GM03348 (cell line): ENCODE data around the gene FUT3.

ENCODE experiments used
- DNase-seq: peaks from one replicate; pipeline ENCODE4 v3.0.0; 2012; ENCODE audit warnings: low spot score

FUT3 gene

GRCh38 chr19:5800361-5801270 is 50.6 kb downstream of the FUT3 start:
- DNase-seq: no peak

GRCh38 chr19:5799247-5800241 is 51.7 kb downstream of the FUT3 start:
- DNase-seq: no peak

GRCh38 chr19:5798244-5798643 is 53.0 kb downstream of the FUT3 start:
- no peak for DNase-seq

DNA sequence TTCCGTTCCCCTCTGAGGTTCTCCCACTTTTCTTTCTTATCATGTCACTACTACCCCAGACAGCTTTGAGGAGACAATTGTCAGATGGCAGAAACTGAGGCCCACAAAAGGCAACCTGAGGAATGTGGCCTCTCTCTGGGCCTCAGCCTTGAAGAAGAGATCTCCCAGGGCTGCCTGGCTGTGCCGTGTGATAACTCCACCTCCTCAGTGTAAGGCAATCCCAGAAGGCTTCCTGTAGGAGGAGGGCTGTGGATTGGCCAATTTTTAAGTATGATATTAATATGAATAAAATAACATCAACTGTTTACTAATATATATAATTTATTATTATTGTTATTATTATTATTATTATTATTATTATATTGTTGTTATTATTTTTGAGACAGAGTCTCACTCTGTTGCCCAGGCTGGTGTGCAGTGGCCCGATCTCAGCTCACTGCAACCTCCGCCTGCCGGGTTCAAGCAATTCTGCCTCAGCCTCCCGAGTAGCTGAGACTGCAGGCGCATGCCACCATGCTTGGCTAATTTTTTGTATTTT is 55.8 kb downstream of the FUT3 start:
- no peak for DNase-seq

GRCh38 chr19:5793188-5793587 is 58.1 kb downstream of the FUT3 start:
- DNase-seq: no peak
